Endodermal cell (in vitro differentiated cells): Measurements from ENCODE around the gene NUP153. TPM values are rescaled to one million over a fixed set of nuclear protein-coding genes. Genes with fewer than 3 reads are reported as not detected.
"Not testable (repeated sequence)": the region's sequence is repeated elsewhere in the genome, so short reads cannot be mapped to it uniquely, and the experiment has no call there.

ENCODE experiments used
- DNase-seq: peaks from one replicate; pipeline ENCODE4 v3.0.0-alpha.2; 2017
- H3K27ac ChIP-seq: 2 replicates; pipeline ENCODE4 v1.5.1; 2013; ENCODE audit warnings: mild to moderate bottlenecking, low read depth, low read length, moderate library complexity
- H3K27me3 ChIP-seq: 2 replicates; pipeline ENCODE4 v1.6.1; 2013; ENCODE audit warnings: mild to moderate bottlenecking, low read length, moderate library complexity; ENCODE audit not compliant: insufficient read depth, control insufficient read depth, poor library complexity, severe bottlenecking
- H3K36me3 ChIP-seq: 2 replicates; pipeline ENCODE4 v1.7.0; 2013; ENCODE audit warnings: mild to moderate bottlenecking, low read length, moderate library complexity; ENCODE audit not compliant: control insufficient read depth, insufficient read depth
- H3K4me1 ChIP-seq: one replicate; pipeline ENCODE4 v1.7.0; 2013; ENCODE audit warnings: low read length; ENCODE audit not compliant: control insufficient read depth, insufficient read depth
- H3K4me3 ChIP-seq: 2 replicates; pipeline ENCODE4 v1.5.1; 2013; ENCODE audit warnings: mild to moderate bottlenecking, low read length, moderate library complexity
- H3K9ac ChIP-seq: 2 replicates; pipeline ENCODE4 v1.6.1; 2013; ENCODE audit warnings: mild to moderate bottlenecking, low read length, moderate library complexity; ENCODE audit not compliant: poor library complexity, severe bottlenecking; ENCODE audit errors: extremely low read depth
- H3K9me3 ChIP-seq: 2 replicates; pipeline ENCODE4 v1.6.1; 2013; ENCODE audit warnings: mild to moderate bottlenecking, low read length, moderate library complexity; ENCODE audit not compliant: control insufficient read depth
- H3K27ac Mint-ChIP-seq: 2 replicates; pipeline ENCODE4 v1.8.0; 2020; ENCODE audit warnings: mixed read lengths
- H3K27me3 Mint-ChIP-seq: 2 replicates; pipeline ENCODE4 v1.8.0; 2021; ENCODE audit warnings: mild to moderate bottlenecking, mixed read lengths; ENCODE audit not compliant: insufficient read depth
- H3K36me3 Mint-ChIP-seq: 2 replicates; pipeline ENCODE4 v1.8.0; 2020; ENCODE audit warnings: low read depth, mixed read lengths
- H3K4me1 Mint-ChIP-seq: 2 replicates; pipeline ENCODE4 v1.8.0; 2020; ENCODE audit warnings: mixed read lengths
- H3K4me3 Mint-ChIP-seq: 2 replicates; pipeline ENCODE4 v1.8.0; 2020; ENCODE audit warnings: mild to moderate bottlenecking, moderate library complexity, mixed read lengths
- H3K9me3 Mint-ChIP-seq: 2 replicates; pipeline ENCODE4 v1.8.0; 2020; ENCODE audit warnings: mild to moderate bottlenecking, mixed read lengths
- CTCF ChIP-seq: fragments of 200-600 bp; sonication (generic); conservative IDR thresholded peaks from 2 replicates; pipeline ENCODE4 v1.5.0; 2021; ENCODE audit warnings: antibody characterized with exemption, mild to moderate bottlenecking
- WGBS, 2 experiments: methylation state at CpG; one replicate each; pipeline versions ENCODE4 v1.1.5 to v1.1.7; 2013; ENCODE audit warnings: missing lambda C conversion rate in 2 of 2, mixed read lengths in 1 of 2; ENCODE audit not compliant: insufficient coverage in 1 of 2, insufficient read length in 1 of 2; 5-methylcytosine and 5-hydroxymethylcytosine counted together
- total RNA-seq, 2 donors: library from RNA; stranded (reverse); fragmentation: NEBNext Ultra II Directional in 1 of 2; extraction: Animal tissue kit (Norgen Biotek cat#: 25700) in 1 of 2; gene quantifications; 2 replicates in 1 of 2; 3 replicates in 1 of 2; pipeline ENCODE4 v1.2.1, GENCODE V29; 2021

The NUP153 gene
- total RNA-seq, 2 donors from 2014 or later = 58.9 to 69.6 TPM

GRCh38 chr6:17589406-17590096 lies 117.2 kb downstream of the NUP153 start:
- Mint-ChIP-seq H3K9me3 (no peaks in the 10 kb centered on the region), H3K27me3 (no peaks in the 10 kb centered on the region), H3K36me3 (no peaks in the 10 kb centered on the region), H3K4me1 (peaks cover 4% of the 10 kb centered on the region), H3K27ac (peak overlapping the region; percentile 41), H3K4me3 (no peak overlapping the region)
- DNase-seq = no peak
- TF ChIP-seq CTCF = no peak
- no peak overlapping the region for H3K27ac ChIP-seq
- no peaks in the 10 kb centered on the region for H3K4me1 ChIP-seq
- H3K9ac ChIP-seq = no peak overlapping the region
- H3K27me3 ChIP-seq = no peaks in the 10 kb centered on the region
- no peaks in the 10 kb centered on the region for H3K9me3 ChIP-seq
- H3K4me3 ChIP-seq = no peak overlapping the region
- H3K36me3 ChIP-seq = no peaks in the 10 kb centered on the region
- WGBS, 2 experiments = 83 to 97% methylated on average over 4 to 5 of the region's 5 CpGs

GRCh38 chr6:17588011-17588410 lies 118.7 kb downstream of the NUP153 start:
- Histone ChIP-seq H3K36me3 (no peaks in the 10 kb centered on the region), H3K9me3 (no peaks in the 10 kb centered on the region), H3K27me3 (no peaks in the 10 kb centered on the region), H3K4me1 (no peaks in the 10 kb centered on the region), H3K4me3 (no peak overlapping the region), H3K9ac (no peak overlapping the region), H3K27ac (no peak overlapping the region)
- Mint-ChIP-seq H3K27me3 (no peaks in the 10 kb centered on the region), H3K4me3 (no peak overlapping the region), H3K4me1 (peaks cover 4% of the 10 kb centered on the region), H3K27ac (no peak overlapping the region), H3K36me3 (no peaks in the 10 kb centered on the region), H3K9me3 (no peaks in the 10 kb centered on the region)
- DNase-seq = no peak
- TF ChIP-seq CTCF = no peak
- 91 to 94% methylated on average over 6 of the region's 6 CpGs for WGBS, 2 experiments

- H3K27ac ChIP-seq, H3K9ac ChIP-seq, H3K27me3 Mint-ChIP-seq, H3K9me3 Mint-ChIP-seq, H3K9me3 ChIP-seq, H3K4me1 Mint-ChIP-seq, H3K36me3 Mint-ChIP-seq, H3K4me1 ChIP-seq, H3K36me3 ChIP-seq, DNase-seq, H3K27me3 ChIP-seq, H3K4me3 ChIP-seq, H3K27ac Mint-ChIP-seq, H3K4me3 Mint-ChIP-seq: not testable (repeated sequence)
- 93 to 96% methylated on average over 11 to 13 of the region's 13 CpGs for WGBS, 2 experiments
Measured at GRCh38 chr6:17586623-17587022, 120.1 kb downstream of the NUP153 start.
